ENCODE measurements around the gene NR3C1.

NR3C1 gene

GRCh38 chr5:143360755-143361154, 42.7 kb downstream of the NR3C1 start:
- DNase-seq, result no peak

GRCh38 chr5:143359869-143360268, 43.6 kb downstream of the NR3C1 start:
- no peak for DNase-seq

GRCh38 chr5:143356855-143357583, 46.5 kb downstream of the NR3C1 start:
- DNase-seq, result no peak

GRCh38 chr5:143355710-143356109, 47.8 kb downstream of the NR3C1 start:
- peak; percentile 92 for DNase-seq

- DNase-seq, result peak; percentile 20
Measured at GRCh38 chr5:143354025-143354424, 49.5 kb downstream of the NR3C1 start.

- no peak for DNase-seq
Measured at GRCh38 chr5:143352691-143353090, 50.8 kb downstream of the NR3C1 start.

- DNase-seq, result peak; percentile 88
Measured at GRCh38 chr5:143350751-143351602, 52.5 kb downstream of the NR3C1 start.

- DNase-seq, result no peak
Measured at GRCh38 chr5:143350341-143350740, 53.1 kb downstream of the NR3C1 start.

- DNase-seq, result peak; percentile 12
Measured at GRCh38 chr5:143349177-143349576, 54.3 kb downstream of the NR3C1 start.

- DNase-seq, result no peak
Measured at GRCh38 chr5:143347698-143348344, 55.7 kb downstream of the NR3C1 start.

GRCh38 chr5:143347046-143347445, 56.4 kb downstream of the NR3C1 start:
- DNase-seq, result no peak

GRCh38 chr5:143345671-143346440, 57.6 kb downstream of the NR3C1 start:
- no peak for DNase-seq

- DNase-seq, result no peak
Measured at GRCh38 chr5:143343042-143343441, 60.4 kb downstream of the NR3C1 start.

- no peak for DNase-seq
Measured at GRCh38 chr5:143342607-143343006, 60.9 kb downstream of the NR3C1 start.

GRCh38 chr5:143341807-143342570, 61.5 kb downstream of the NR3C1 start:
- peak; percentile 74 for DNase-seq

- no peak for DNase-seq
Measured at GRCh38 chr5:143340891-143341685, 62.4 kb downstream of the NR3C1 start.

- peak; percentile 39 for DNase-seq
Measured at GRCh38 chr5:143338658-143339366, 64.7 kb downstream of the NR3C1 start.

- DNase-seq, result no peak
Measured at GRCh38 chr5:143337946-143338345, 65.5 kb downstream of the NR3C1 start.

- no peak for DNase-seq
Measured at GRCh38 chr5:143336485-143336884, 67.0 kb downstream of the NR3C1 start.

- no peak for DNase-seq
Measured at GRCh38 chr5:143334903-143335302, 68.6 kb downstream of the NR3C1 start.
